ENCODE data around the gene MPL.

MPL gene

GRCh38 chr1:43302721-43303470, 34.7 kb upstream of the MPL start:
- no peak overlapping the region for H3K4me3 ChIP-seq (ENCODE audit: low read depth, low read length)
- TF ChIP-seq, protein P1, sequence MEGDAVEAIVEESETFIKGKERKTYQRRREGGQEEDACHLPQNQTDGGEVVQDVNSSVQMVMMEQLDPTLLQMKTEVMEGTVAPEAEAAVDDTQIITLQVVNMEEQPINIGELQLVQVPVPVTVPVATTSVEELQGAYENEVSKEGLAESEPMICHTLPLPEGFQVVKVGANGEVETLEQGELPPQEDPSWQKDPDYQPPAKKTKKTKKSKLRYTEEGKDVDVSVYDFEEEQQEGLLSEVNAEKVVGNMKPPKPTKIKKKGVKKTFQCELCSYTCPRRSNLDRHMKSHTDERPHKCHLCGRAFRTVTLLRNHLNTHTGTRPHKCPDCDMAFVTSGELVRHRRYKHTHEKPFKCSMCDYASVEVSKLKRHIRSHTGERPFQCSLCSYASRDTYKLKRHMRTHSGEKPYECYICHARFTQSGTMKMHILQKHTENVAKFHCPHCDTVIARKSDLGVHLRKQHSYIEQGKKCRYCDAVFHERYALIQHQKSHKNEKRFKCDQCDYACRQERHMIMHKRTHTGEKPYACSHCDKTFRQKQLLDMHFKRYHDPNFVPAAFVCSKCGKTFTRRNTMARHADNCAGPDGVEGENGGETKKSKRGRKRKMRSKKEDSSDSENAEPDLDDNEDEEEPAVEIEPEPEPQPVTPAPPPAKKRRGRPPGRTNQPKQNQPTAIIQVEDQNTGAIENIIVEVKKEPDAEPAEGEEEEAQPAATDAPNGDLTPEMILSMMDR (IDR thresholded peaks at IDR 0.05; ENCODE audit: low read depth, low read length) = no peak

- TF ChIP-seq, protein P1 (IDR thresholded peaks at IDR 0.05; ENCODE audit: low read depth, low read length) = no peak
- H3K4me3 ChIP-seq (ENCODE audit: low read depth, low read length) = no peak overlapping the region
These were observed 33.9 kb upstream of the MPL start for GRCh38 chr1:43303471-43304313.

GRCh38 chr1:43304314-43304681, 33.3 kb upstream of the MPL start:
- H3K4me3 ChIP-seq (ENCODE audit: low read depth, low read length) = no peak overlapping the region
- TF ChIP-seq, protein P1 (IDR thresholded peaks at IDR 0.05; ENCODE audit: low read depth, low read length) = no peak

GRCh38 chr1:43304771-43305300, 32.8 kb upstream of the MPL start:
- no peak overlapping the region for H3K4me3 ChIP-seq (ENCODE audit: low read depth, low read length)
- TF ChIP-seq, protein P1 (IDR thresholded peaks at IDR 0.05; ENCODE audit: low read depth, low read length) = no peak

- H3K4me3 ChIP-seq (ENCODE audit: low read depth, low read length) = no peak overlapping the region
- TF ChIP-seq, protein P1 (IDR thresholded peaks at IDR 0.05; ENCODE audit: low read depth, low read length) = no peak
These were observed 32.2 kb upstream of the MPL start for GRCh38 chr1:43305461-43305860.

DNA sequence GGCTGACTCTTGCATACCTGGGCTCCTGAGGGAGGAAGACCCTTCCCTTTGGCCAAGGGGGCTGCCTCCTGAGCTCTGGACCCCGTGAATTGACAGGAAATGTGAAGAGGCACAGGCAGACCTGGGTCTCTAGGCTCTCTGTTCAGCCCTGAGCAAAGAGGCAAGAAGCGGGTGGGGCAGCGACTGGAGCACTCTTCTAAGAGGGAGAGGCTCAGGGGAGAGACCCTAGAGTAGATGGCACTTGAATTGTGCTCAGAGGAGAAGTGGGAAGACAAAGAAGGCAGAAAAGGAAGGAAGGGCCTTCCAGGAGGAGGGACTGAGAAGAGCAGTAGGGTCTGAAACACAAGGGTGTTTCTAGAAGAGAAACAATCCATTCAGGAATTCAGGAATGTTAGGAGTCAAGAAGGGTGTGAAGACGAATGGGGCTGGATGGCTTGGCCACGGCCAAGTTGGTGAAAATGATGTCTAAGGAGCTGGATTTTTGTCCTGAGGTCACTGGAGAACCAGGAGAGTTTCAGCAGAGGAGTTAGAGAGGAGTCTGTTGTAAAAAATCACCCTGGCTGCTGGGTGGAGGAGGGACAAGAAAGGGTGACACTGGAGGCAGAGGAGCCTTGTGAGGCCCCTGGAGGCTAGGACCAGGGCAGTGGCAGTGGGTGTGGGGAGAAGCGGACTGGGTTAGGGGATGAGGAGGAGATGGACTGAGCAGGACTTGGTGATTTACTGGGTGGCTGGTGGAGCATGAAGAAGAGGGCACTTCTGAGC, 31.5 kb upstream of the MPL start:
- no peak overlapping the region for H3K4me3 ChIP-seq (ENCODE audit: low read depth, low read length)
- TF ChIP-seq, protein P1 (IDR thresholded peaks at IDR 0.05; ENCODE audit: low read depth, low read length) = no peak
